Large intestine (tissue), 3 donors: ENCODE measurements around the gene CREBZF. TPM values are rescaled to one million over a fixed set of nuclear protein-coding genes. Genes with fewer than 3 reads are reported as not detected.
"Not testable (repeated sequence)": the region's sequence is repeated elsewhere in the genome, so short reads cannot be mapped to it uniquely, and the experiment has no call there.

Experiments used
- DNase-seq, 2 donors: peaks; one replicate each; pipeline versions ENCODE4 v3.0.0 to v3.0.0-alpha.2; 2013
- H3K27ac ChIP-seq: one replicate; pipeline ENCODE4 v1.5.1; 2013; ENCODE audit warnings: low read length
- H3K27me3 ChIP-seq: 2 replicates; pipeline ENCODE4 v1.6.1; 2013; ENCODE audit warnings: low read length; ENCODE audit not compliant: control insufficient read depth, insufficient read depth
- H3K36me3 ChIP-seq: 2 replicates; pipeline ENCODE4 v1.6.1; 2013; ENCODE audit warnings: low read length; ENCODE audit not compliant: control insufficient read depth, insufficient read depth
- H3K4me1 ChIP-seq: one replicate; pipeline ENCODE4 v1.6.1; 2013; ENCODE audit warnings: low read length; ENCODE audit not compliant: control insufficient read depth, insufficient read depth
- H3K4me3 ChIP-seq: one replicate; pipeline ENCODE4 v1.5.1; 2013; ENCODE audit warnings: low read length
- H3K9me3 ChIP-seq: one replicate; pipeline ENCODE4 v1.6.1; 2013; ENCODE audit warnings: mild to moderate bottlenecking, low read depth, low read length, moderate library complexity; ENCODE audit not compliant: control insufficient read depth
- WGBS: methylation state at CpG from one replicate; pipeline ENCODE4 v1.1.5; 2013; ENCODE audit warnings: low lambda C conversion rate; ENCODE audit not compliant: insufficient coverage; 5-methylcytosine and 5-hydroxymethylcytosine counted together
- polyA plus RNA-seq: library from polyadenylated mRNA; unstranded; fragments of 120-200 nt; gene quantifications from one replicate; pipeline ENCODE4 v1.2.1, GENCODE V29; 2013

CREBZF gene
- polyA plus RNA-seq, 1 donor, result 88.5 TPM

DNA sequence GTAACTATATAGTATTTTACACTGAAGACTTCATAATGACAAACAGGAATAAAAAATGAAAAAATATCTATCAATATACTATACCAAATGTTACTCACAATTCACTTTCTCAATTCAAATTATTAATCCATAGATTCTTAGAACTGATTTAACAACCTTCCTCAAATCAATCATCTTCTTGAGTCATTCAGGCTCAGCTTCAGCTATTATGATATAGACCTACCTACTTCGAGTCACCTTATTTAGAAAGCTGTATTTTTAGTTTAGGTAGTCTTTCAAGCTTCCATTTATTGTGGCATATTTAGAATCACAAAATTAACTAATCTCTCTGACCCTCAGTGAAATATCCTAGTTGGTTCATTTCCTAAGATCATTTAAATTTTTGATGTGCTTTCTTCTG is 8.2 kb downstream of the CREBZF start:
- no peaks in the 10 kb centered on the region for H3K9me3 ChIP-seq
- peaks cover 26% of the 10 kb centered on the region for H3K36me3 ChIP-seq
- H3K4me1 ChIP-seq, result peaks cover 6% of the 10 kb centered on the region

DNA sequence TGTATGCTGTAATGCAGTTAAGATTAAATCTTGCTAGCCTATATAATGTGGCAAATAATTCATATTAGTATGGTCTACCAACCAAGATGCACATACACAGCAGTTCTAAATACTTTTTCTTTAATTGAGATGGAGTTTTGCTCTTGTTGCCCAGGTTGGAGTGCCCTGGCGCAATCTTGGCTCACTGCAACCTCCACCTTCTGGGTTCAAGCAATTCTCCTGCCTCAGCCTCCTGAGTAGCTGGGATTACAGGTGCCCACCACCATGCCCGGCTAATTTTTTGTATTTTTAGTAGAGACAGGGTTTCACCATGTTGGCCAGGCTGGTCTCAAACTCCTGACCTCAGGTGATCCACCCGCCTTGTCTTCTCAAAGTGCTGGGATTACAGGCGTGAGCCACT is 10.6 kb downstream of the CREBZF start:
- H3K4me3 ChIP-seq, H3K27me3 ChIP-seq, DNase-seq, H3K27ac ChIP-seq, H3K4me1 ChIP-seq, H3K9me3 ChIP-seq: not testable (repeated sequence)
- no CpG with 5 or more reads among the region's 4 CpGs for WGBS
- H3K36me3 ChIP-seq, result peaks cover 24% of the 10 kb centered on the region

More for the DNA sequence above, 8.2 kb downstream of the CREBZF start:
- Histone ChIP-seq H3K4me3 (no peak overlapping the region), H3K27me3 (no peaks in the 10 kb centered on the region), H3K27ac (no peak overlapping the region)
- no peak for DNase-seq
- WGBS, result no CpG with 5 or more reads among the region's 1 CpG

DNA sequence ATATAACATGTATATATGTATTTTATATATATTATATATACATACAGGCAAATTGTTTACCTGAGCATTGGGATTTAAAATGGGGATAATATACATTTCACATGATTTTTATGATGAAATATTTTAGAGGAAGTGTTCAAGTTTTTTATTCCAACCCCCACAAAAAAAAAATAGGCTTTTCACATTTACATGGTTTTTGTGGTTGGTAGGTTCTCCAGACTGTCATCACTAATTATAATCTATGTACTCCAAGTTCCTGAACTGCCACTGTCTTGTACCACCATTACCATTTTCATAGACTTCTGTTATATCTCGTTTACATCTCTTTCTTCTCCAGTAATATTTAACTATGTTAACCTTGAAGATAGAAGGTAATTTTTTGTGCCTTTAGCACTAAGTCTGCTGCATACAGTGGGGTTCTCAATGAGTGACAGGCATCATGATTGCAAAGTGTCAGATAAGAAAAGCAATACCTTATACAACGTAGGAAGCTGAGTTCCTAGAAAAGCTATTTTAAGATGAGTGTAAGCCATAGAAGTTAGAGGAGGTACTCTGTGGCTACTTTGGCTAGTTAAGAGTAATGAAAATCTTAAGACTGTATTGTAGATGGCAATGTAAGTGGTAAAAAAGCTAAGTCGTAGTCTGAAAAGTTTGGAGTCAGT is 12.0 kb downstream of the CREBZF start:
- DNase-seq, result no peak
- Histone ChIP-seq H3K27ac (no peak overlapping the region), H3K4me1 (peaks cover 6% of the 10 kb centered on the region), H3K9me3 (no peaks in the 10 kb centered on the region), H3K36me3 (peaks cover 24% of the 10 kb centered on the region), H3K4me3 (no peak overlapping the region), H3K27me3 (no peaks in the 10 kb centered on the region)
- WGBS, result 80% methylated on average over 1 of the region's 3 CpGs

GRCh38 chr11:85651118-85651517 is 13.8 kb downstream of the CREBZF start:
- 80% methylated on average over 1 of the region's 1 CpG for WGBS
- H3K4me1 ChIP-seq, result peaks cover 8% of the 10 kb centered on the region
- peaks cover 12% of the 10 kb centered on the region for H3K36me3 ChIP-seq
- H3K27ac ChIP-seq, result no peak overlapping the region
- DNase-seq, result no peak
- no peaks in the 10 kb centered on the region for H3K27me3 ChIP-seq
- H3K9me3 ChIP-seq, result no peaks in the 10 kb centered on the region
- H3K4me3 ChIP-seq, result no peak overlapping the region

GRCh38 chr11:85647604-85648299 is 17.2 kb downstream of the CREBZF start, which contains the start of gene TMEM126A:
TSS of gene TMEM126A (plus strand) at chr11:85647967. CDS start at chr11:85650256, 2,289 bp downstream.
- no CpG with 5 or more reads among the region's 33 CpGs for WGBS
- Histone ChIP-seq H3K4me3 (peak within 1 kb of the TSS; percentile 71), H3K9me3 (no peaks in the 10 kb centered on the region), H3K27me3 (no peaks in the 10 kb centered on the region), H3K36me3 (peaks cover 5% of the 10 kb centered on the region), H3K27ac (peak within 1 kb of the TSS; percentile 86), H3K4me1 (peaks cover 29% of the 10 kb centered on the region)
- peak; percentile 88 to 96 for DNase-seq

- DNase-seq, result peak; percentile 36 to 72
- Histone ChIP-seq H3K27ac (peak overlapping the region; percentile 86), H3K4me3 (peak overlapping the region; percentile 71), H3K36me3 (peaks cover 5% of the 10 kb centered on the region), H3K4me1 (peaks cover 29% of the 10 kb centered on the region), H3K27me3 (no peaks in the 10 kb centered on the region), H3K9me3 (no peaks in the 10 kb centered on the region)
- no CpG with 5 or more reads among the region's 2 CpGs for WGBS
These were observed 17.9 kb downstream of the CREBZF start for GRCh38 chr11:85647078-85647477.

- DNase-seq, result peak; percentile 14 to 44
- Histone ChIP-seq H3K36me3 (no peaks in the 10 kb centered on the region), H3K27me3 (no peaks in the 10 kb centered on the region), H3K27ac (no peak overlapping the region), H3K4me1 (peaks cover 23% of the 10 kb centered on the region), H3K4me3 (no peak overlapping the region), H3K9me3 (no peaks in the 10 kb centered on the region)
- WGBS, result no CpG with 5 or more reads among the region's 2 CpGs
These were observed 21.7 kb downstream of the CREBZF start for GRCh38 chr11:85643191-85643614.

DNA sequence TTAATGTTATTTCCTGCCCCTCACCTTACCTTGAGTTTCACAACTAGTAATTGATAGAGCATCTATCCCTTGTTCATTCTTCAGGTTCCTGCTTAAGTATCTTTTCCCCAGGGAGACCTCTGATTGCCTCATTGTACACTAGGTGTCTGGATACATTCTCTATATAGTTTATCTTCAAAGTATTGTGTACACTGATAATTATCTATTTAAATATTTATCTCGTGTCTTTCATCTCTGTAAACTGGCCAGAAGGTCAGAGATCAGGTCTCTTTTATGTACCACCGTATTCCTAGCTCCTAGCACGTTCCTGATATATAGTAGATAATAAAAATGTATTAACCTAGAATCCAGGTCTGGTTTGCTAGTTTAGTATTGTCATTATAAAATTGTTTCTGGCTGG is 30.2 kb downstream of the CREBZF start:
- no peaks in the 10 kb centered on the region for H3K27me3 ChIP-seq
- H3K9me3 ChIP-seq, result no peaks in the 10 kb centered on the region
- WGBS, result no CpG with 5 or more reads among the region's 3 CpGs
- DNase-seq, result no peak
- H3K27ac ChIP-seq, result no peak overlapping the region
- peaks cover 27% of the 10 kb centered on the region for H3K36me3 ChIP-seq
- H3K4me1 ChIP-seq, result no peaks in the 10 kb centered on the region
- no peak overlapping the region for H3K4me3 ChIP-seq

DNA sequence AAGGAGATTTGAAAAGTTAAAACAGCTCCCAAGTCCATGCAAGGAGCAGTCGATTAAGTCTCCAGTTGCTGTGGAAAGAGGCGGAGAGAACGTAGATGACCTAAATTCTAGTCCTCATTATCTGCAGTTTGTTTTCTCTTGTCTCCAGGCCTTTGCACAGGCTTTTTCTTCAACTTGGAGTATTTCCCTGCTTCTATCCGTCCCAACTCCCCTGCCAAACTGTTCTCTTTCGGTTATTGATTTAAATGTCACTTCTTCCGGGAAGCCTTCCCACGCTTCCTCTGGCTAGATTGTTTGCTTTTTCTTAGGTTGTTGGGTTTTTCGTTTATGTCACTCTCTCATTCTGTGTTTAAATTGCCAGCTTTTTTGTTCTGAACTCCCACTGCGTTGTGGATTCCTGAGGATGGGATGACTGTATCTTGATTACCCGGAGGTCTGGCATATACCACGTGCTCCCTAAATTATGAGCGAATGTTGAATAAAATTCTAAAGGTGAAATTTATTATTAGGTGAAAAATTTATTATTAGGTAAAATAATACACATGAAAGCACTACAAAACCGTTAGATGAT is 36.1 kb downstream of the CREBZF start:
- no peaks in the 10 kb centered on the region for H3K9me3 ChIP-seq
- peak overlapping the region; percentile 45 for H3K27ac ChIP-seq
- peaks cover 9% of the 10 kb centered on the region for H3K36me3 ChIP-seq
- no peak for DNase-seq
- peak overlapping the region; percentile 70 for H3K4me3 ChIP-seq
- no peaks in the 10 kb centered on the region for H3K4me1 ChIP-seq
- H3K27me3 ChIP-seq, result no peaks in the 10 kb centered on the region
- 0% methylated on average over 8 of the region's 13 CpGs for WGBS

DNA sequence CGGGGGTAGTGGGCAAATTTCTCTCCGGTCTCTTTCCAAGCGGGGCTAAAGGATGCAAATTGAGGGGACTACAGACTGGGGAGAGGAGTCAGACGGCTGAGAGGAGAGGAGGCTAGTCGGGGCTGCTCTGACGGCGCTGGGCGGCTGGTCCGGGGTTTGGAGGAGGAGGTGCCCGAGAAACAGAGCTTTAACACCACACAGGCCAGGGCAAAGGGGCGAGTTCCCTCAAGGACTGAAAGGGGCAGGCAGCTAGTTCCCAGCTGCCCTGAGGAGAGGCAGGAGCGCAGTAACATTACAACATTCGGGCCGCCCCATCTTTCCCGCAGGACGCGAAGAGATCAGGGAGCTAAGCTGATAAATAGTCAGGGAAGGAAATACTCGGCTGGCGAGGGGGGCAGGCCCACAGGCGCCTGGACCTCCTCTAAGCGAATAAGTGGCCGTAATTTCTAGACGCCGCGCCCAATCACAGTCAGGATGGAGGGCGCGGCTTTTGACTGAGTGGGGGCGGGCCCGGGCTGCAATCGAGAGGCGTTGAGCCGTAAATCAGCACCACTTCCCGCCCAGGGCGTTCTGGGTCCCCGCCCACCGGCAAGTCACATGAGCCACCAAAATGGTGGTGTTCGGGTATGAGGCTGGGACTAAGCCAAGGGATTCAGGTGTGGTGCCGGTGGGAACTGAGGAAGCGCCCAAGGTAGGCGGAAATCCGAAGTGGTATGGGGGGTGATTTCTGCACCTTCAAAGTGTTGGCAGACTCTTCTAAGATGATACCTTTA is 36.7 kb downstream of the CREBZF start, which contains the start of gene TMEM126B:
TMEM126B (plus strand) TSS at position 596 of the 773 bp plus-strand sequence; CDS start at position 611, 15 bp downstream.
- H3K27me3 ChIP-seq, result no peaks in the 10 kb centered on the region
- H3K4me3 ChIP-seq, result peak within 1 kb of the TSS; percentile 70
- peak; percentile 97 to 99 for DNase-seq
- no CpG with 5 or more reads among the region's 41 CpGs for whole genome bisulfite sequencing
- no peaks in the 10 kb centered on the region for H3K9me3 ChIP-seq
- H3K27ac ChIP-seq, result peak within 1 kb of the TSS; percentile 90
- peaks cover 9% of the 10 kb centered on the region for H3K36me3 ChIP-seq
- H3K4me1 ChIP-seq, result no peaks in the 10 kb centered on the region
